Measurements from ENCODE around the gene DQX1. TPM values are rescaled to one million over a fixed set of nuclear protein-coding genes. Genes with fewer than 3 reads are reported as not detected.

The DQX1 gene
- total and polyA plus RNA-seq, 9 of the 15 experiments (the other 6 are each of a cell fraction or from before 2014, with no cell fraction given) = 0.04 to 0.38 (median 0.18) TPM; not detected in 1

DNA sequence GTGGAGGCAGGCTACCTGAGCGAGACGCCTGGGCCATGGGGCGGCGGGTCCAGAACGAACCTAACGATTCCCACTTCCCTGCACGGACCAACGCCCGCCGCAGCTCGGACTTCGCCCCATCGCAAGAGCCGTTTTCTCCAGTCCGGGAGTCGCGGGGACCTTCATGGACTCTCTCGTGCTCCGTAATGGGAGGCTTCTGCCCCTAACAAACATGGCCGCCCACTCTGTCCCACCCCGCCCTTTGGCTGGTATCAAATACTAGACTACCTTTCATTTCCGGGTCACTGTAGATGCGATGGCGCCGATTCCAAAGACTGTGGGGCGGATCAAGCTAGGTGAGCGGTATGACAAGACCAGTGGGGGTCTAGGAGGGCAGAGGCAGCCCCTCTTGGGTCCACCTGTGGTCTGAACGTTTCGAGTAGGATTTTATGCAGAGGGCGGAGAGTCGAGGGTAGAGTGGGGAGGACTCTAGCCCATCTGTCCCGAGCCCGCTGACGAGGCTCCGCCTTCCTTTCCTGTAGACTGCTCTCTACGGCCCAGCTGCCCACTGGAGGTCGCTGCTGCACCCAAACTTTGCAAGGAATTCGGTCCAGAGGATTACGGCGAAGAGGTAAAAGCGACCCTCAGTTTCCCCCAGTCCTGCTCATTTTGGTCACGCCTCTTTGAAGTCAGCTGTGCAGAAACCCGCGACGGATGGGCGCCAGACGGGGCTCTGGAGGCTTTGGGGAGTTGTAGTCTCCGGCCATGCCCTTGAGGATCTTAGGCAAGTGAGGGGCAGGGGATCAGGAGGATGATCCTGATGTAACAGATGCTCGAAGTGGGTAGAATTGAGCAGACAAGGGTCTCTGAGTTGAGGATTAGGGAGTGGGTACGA lies 43.0 kb downstream of the DQX1 start, which contains the start of the genes CCDC142 and TTC31 (continued):
- TF ChIP-seq ZNF592 (IDR thresholded peaks at IDR 0.05) = peak; percentile 32; the same call in 1 of the 2 replicates
- TF ChIP-seq POLR3A (IDR thresholded peaks at IDR 0.05; ENCODE audit: borderline replicate concordance, extremely low read depth, insufficient read depth, insufficient read length) = no peak
- no peak for TF ChIP-seq ZBTB26 (CRISPR knock-in tag; IDR thresholded peaks at IDR 0.05)
- TF ChIP-seq ZNF696 (CRISPR knock-in tag; conservative IDR thresholded peaks at IDR 0.05) = no peak
- TF ChIP-seq ZNF41 (CRISPR knock-in tag; conservative IDR thresholded peaks at IDR 0.05) = no peak
- TF ChIP-seq ZNF583 (CRISPR knock-in tag; IDR thresholded peaks at IDR 0.05) = no peak
- peak; percentile 81 for TF ChIP-seq POLR2AphosphoS5 (IDR thresholded peaks at IDR 0.05; ENCODE audit: control insufficient read depth, insufficient read depth, low read depth, low read length)
- TF ChIP-seq, protein P1, sequence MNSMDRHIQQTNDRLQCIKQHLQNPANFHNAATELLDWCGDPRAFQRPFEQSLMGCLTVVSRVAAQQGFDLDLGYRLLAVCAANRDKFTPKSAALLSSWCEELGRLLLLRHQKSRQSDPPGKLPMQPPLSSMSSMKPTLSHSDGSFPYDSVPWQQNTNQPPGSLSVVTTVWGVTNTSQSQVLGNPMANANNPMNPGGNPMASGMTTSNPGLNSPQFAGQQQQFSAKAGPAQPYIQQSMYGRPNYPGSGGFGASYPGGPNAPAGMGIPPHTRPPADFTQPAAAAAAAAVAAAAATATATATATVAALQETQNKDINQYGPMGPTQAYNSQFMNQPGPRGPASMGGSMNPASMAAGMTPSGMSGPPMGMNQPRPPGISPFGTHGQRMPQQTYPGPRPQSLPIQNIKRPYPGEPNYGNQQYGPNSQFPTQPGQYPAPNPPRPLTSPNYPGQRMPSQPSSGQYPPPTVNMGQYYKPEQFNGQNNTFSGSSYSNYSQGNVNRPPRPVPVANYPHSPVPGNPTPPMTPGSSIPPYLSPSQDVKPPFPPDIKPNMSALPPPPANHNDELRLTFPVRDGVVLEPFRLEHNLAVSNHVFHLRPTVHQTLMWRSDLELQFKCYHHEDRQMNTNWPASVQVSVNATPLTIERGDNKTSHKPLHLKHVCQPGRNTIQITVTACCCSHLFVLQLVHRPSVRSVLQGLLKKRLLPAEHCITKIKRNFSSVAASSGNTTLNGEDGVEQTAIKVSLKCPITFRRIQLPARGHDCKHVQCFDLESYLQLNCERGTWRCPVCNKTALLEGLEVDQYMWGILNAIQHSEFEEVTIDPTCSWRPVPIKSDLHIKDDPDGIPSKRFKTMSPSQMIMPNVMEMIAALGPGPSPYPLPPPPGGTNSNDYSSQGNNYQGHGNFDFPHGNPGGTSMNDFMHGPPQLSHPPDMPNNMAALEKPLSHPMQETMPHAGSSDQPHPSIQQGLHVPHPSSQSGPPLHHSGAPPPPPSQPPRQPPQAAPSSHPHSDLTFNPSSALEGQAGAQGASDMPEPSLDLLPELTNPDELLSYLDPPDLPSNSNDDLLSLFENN (IDR thresholded peaks at IDR 0.05; ENCODE audit: low read depth in 2 of 2, low read length in 2 of 2) = 0 out of 4 replicates have a peak, but pooled peaks of 1 of the 2 experiments have one; percentile 35
- TF ChIP-seq MEF2A (IDR thresholded peaks at IDR 0.05; ENCODE audit: control insufficient read depth, low read depth, low read length) = no peak
- no peak for TF ChIP-seq HNRNPUL1 (IDR thresholded peaks at IDR 0.05; ENCODE audit: low read length)
- TF ChIP-seq WHSC1 (IDR thresholded peaks at IDR 0.05; ENCODE audit: low read length) = no peak
- no peak for TF ChIP-seq NCOA2 (IDR thresholded peaks at IDR 0.05; ENCODE audit: partially characterized antibody in 2 of 2)
- no peak for TF ChIP-seq SRSF7 (optimal IDR thresholded peaks at IDR 0.05; ENCODE audit: low read depth, low read length)
- TF ChIP-seq EWSR1 (IDR thresholded peaks at IDR 0.05; ENCODE audit: borderline replicate concordance, low read depth, partially characterized antibody) = no peak

Measured in K562 (cell line).